Activated T-cell treated with anti-CD3 and anti-CD28 coated beads, Interleukin-2, amount 50 U/mL, for 24 hours (primary cell): Measurements from ENCODE around the gene HSDL1.
"Not testable (repeated sequence)": the region's sequence is repeated elsewhere in the genome, so short reads cannot be mapped to it uniquely, and the experiment has no call there.

Experiments
- DNase-seq: peaks from one replicate; pipeline ENCODE4 v3.0.0-alpha.2; 2020
- H3K27ac Mint-ChIP-seq: 2 replicates; pipeline ENCODE4 v1.8.0; 2020; ENCODE audit warnings: mild to moderate bottlenecking, mixed read lengths
- H3K27me3 Mint-ChIP-seq: 2 replicates; pipeline ENCODE4 v1.8.0; 2020; ENCODE audit warnings: mixed read lengths
- H3K36me3 Mint-ChIP-seq: 2 replicates; pipeline ENCODE4 v1.8.0; 2020; ENCODE audit warnings: low read depth, mixed read lengths
- H3K4me1 Mint-ChIP-seq: 2 replicates; pipeline ENCODE4 v1.8.0; 2020; ENCODE audit warnings: low read depth, mixed read lengths
- H3K4me3 Mint-ChIP-seq: 2 replicates; pipeline ENCODE4 v1.8.0; 2020; ENCODE audit warnings: mild to moderate bottlenecking, moderate library complexity, mixed read lengths
- H3K9me3 Mint-ChIP-seq: 2 replicates; pipeline ENCODE4 v1.8.0; 2020; ENCODE audit warnings: mixed read lengths

HSDL1 gene

DNA sequence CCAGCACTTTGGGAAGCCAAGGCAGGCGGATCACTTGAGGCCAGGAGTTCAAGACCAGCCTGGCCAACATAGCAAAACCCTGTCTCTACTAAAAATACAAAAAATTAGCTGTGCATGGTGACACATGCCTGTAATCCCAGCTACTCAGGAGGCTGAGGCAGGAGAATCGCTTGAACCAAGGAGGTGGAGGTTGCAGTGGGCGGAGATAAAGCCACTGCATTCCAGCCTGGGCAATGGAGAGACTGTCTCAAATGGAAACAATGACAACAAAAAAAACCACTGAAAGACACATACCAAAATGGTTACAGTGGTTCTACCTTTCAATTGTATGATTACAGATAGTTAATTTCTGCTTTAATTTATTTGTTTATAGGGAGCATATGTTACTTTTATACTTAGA is 33.0 kb downstream of the HSDL1 start:
- H3K27ac Mint-ChIP-seq, result peak overlapping the region; percentile 57
- peaks cover 51% of the 10 kb centered on the region for H3K36me3 Mint-ChIP-seq

DNA sequence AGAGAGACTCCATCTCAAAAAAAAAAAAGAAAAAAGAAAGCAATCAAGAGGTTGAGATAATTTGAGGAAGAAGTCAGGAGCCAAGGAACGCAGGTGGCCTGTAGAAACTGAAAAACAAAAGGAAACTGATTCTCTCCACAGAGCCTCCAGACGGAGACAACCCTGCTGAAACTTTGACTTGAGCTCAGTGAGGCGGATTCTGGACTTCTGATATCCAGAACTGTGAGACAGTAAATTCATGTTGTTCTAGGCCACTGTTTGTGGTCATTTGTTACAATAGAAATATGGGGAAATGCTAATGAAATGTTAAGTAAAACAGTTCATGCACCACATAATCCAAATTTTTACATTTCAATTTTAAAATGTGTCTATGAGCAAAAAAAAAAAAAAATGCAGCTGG is 33.5 kb downstream of the HSDL1 start:
- H3K4me3 Mint-ChIP-seq, result no peak overlapping the region
- peak overlapping the region; percentile 81 for H3K27ac Mint-ChIP-seq
- peaks cover 54% of the 10 kb centered on the region for H3K36me3 Mint-ChIP-seq
- peaks cover 60% of the 10 kb centered on the region for H3K4me1 Mint-ChIP-seq
- H3K27me3 Mint-ChIP-seq, result no peaks in the 10 kb centered on the region
- H3K9me3 Mint-ChIP-seq, result no peaks in the 10 kb centered on the region
- DNase-seq, result no peak

More for the DNA sequence above, 33.0 kb downstream of the HSDL1 start:
- not testable (repeated sequence) for H3K9me3 Mint-ChIP-seq, H3K4me3 Mint-ChIP-seq, H3K27me3 Mint-ChIP-seq
- peaks cover 55% of the 10 kb centered on the region for H3K4me1 Mint-ChIP-seq
- DNase-seq, result peak; percentile 36

- H3K27me3 Mint-ChIP-seq, result no peaks in the 10 kb centered on the region
- no peak for DNase-seq
- H3K27ac Mint-ChIP-seq, result peak overlapping the region; percentile 58
- peaks cover 66% of the 10 kb centered on the region for H3K4me1 Mint-ChIP-seq
- no peaks in the 10 kb centered on the region for H3K9me3 Mint-ChIP-seq
- H3K4me3 Mint-ChIP-seq, result no peak overlapping the region
- H3K36me3 Mint-ChIP-seq, result peaks cover 54% of the 10 kb centered on the region
Observed at GRCh38 chr16:84110527-84110926, 34.5 kb downstream of the HSDL1 start.

DNA sequence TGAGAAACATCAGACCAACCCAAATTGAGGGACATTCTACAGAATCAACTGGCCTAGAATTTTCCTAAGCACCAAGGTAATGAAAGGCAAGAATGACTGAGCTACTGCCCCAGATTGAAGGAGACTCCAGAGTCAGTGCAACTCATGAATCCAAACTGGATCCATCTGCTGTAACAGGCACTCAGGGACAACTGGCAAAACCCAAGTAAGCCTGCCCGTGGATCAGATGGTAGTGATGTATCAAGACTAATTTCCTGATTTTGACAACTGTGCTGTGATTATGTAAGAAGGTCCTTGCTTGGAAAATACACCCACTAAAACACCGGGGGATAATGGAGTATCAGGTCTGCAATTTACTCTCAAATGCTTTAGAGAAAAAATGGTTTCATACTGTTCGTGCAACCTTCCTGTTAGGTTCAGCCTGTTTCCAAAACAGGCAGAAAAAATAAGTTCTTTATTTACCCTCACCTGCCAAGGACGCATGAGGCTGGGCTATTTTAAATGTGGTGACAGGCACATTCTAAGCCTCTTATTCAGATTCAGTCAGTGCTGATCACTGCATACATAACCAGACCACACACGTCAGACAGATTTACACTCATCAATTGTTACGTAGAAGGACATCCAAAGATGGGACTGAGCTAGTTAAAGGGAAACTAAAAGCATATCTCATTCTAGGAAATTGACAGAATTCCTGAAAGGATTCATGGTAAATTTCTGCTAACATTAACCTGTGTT is 35.2 kb downstream of the HSDL1 start:
- H3K4me1 Mint-ChIP-seq, result peaks cover 64% of the 10 kb centered on the region
- H3K9me3 Mint-ChIP-seq, result no peaks in the 10 kb centered on the region
- no peak for DNase-seq
- H3K27me3 Mint-ChIP-seq, result no peaks in the 10 kb centered on the region
- H3K4me3 Mint-ChIP-seq, result no peak overlapping the region
- peaks cover 55% of the 10 kb centered on the region for H3K36me3 Mint-ChIP-seq
- peak overlapping the region; percentile 14 for H3K27ac Mint-ChIP-seq

DNA sequence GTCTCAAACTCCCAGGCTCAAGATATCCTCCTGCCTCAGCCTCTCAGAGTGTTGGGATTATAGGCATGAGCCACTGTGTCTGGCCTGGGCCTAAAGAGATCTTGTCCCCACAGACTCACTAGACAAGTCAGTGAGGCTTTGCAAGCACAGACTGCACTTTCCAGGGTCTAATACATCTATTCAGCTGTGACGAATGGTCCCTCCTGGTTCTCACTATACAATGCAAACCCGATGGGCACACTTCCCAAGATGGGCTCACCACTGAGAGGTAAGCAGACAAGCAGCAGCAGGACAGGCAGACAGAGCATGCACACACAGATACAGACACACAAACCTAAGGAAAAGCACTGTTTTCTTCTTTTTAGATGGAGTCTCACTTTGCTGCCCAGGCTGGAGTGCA is 37.1 kb downstream of the HSDL1 start:
- Mint-ChIP-seq H3K9me3 (no peaks in the 10 kb centered on the region), H3K36me3 (peaks cover 57% of the 10 kb centered on the region), H3K4me1 (peaks cover 66% of the 10 kb centered on the region), H3K4me3 (no peak overlapping the region), H3K27me3 (no peaks in the 10 kb centered on the region), H3K27ac (no peak overlapping the region)
- no peak for DNase-seq

GRCh38 chr16:84105948-84106740 is 38.8 kb downstream of the HSDL1 start:
- Mint-ChIP-seq H3K9me3 (no peaks in the 10 kb centered on the region), H3K4me1 (peaks cover 64% of the 10 kb centered on the region), H3K36me3 (peaks cover 66% of the 10 kb centered on the region), H3K4me3 (no peak overlapping the region), H3K27ac (peak overlapping the region; percentile 51), H3K27me3 (no peaks in the 10 kb centered on the region)
- DNase-seq, result no peak

GRCh38 chr16:84105301-84105815 is 39.6 kb downstream of the HSDL1 start:
- no peak overlapping the region for H3K4me3 Mint-ChIP-seq
- H3K27ac Mint-ChIP-seq, result peak overlapping the region; percentile 51
- no peaks in the 10 kb centered on the region for H3K27me3 Mint-ChIP-seq
- peaks cover 58% of the 10 kb centered on the region for H3K4me1 Mint-ChIP-seq
- peaks cover 64% of the 10 kb centered on the region for H3K36me3 Mint-ChIP-seq
- H3K9me3 Mint-ChIP-seq, result no peaks in the 10 kb centered on the region
- DNase-seq, result no peak

DNA sequence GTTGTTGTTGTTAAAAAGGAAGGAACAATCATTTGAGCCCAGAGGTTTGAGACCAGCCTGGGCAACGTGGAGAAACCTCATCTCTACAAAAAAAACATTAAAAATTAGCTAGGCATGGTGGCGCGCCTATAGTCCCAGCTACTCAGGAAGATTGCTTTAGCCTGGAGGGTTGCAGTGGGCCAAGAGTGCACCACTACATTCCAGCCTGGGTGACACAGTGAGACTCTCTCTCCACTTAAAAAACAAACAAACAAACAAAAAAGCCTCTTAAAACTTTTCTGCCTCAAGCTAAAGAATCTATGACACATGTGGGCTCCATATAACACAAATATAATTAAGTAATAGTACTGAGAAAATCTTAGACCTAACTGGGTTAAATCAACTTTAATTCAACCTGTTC is 40.7 kb downstream of the HSDL1 start:
- peaks cover 59% of the 10 kb centered on the region for H3K4me1 Mint-ChIP-seq
- H3K9me3 Mint-ChIP-seq, result no peaks in the 10 kb centered on the region
- H3K36me3 Mint-ChIP-seq, result peaks cover 65% of the 10 kb centered on the region

DNA sequence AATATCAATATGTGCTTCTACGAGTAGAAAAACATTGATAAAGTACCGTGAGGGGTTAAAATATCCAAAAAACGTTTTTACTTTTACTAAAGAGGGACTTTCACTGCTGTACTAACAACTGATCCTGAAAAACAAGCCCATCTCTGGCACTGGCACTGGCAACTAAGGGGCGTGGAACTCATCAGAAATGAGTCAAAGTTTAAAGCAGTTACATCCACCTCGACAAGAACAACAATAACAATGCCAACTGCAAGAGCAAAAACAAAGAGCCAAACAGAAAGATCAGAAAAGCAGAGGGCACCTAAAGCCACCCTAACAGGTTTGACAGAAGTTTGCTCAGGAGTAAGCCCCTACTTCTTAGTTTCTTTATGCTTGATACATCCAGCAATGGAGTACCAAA is 41.3 kb downstream of the HSDL1 start:
- Mint-ChIP-seq H3K4me1 (peaks cover 59% of the 10 kb centered on the region), H3K27ac (no peak overlapping the region), H3K4me3 (no peak overlapping the region), H3K36me3 (peaks cover 65% of the 10 kb centered on the region), H3K27me3 (no peaks in the 10 kb centered on the region), H3K9me3 (no peaks in the 10 kb centered on the region)
- no peak for DNase-seq

More for the DNA sequence above, 40.7 kb downstream of the HSDL1 start:
- H3K27me3 Mint-ChIP-seq, result no peaks in the 10 kb centered on the region
- no peak for DNase-seq
- peak overlapping the region; percentile 33 for H3K27ac Mint-ChIP-seq
- H3K4me3 Mint-ChIP-seq, result no peak overlapping the region

GRCh38 chr16:84098939-84099338 is 46.0 kb downstream of the HSDL1 start:
- H3K9me3 Mint-ChIP-seq, result no peaks in the 10 kb centered on the region
- peaks cover 82% of the 10 kb centered on the region for H3K36me3 Mint-ChIP-seq
- H3K4me1 Mint-ChIP-seq, result peaks cover 41% of the 10 kb centered on the region
- no peak overlapping the region for H3K4me3 Mint-ChIP-seq
- no peak overlapping the region for H3K27ac Mint-ChIP-seq
- DNase-seq, result no peak
- no peaks in the 10 kb centered on the region for H3K27me3 Mint-ChIP-seq

- H3K36me3 Mint-ChIP-seq, result peaks cover 93% of the 10 kb centered on the region
- no peak overlapping the region for H3K4me3 Mint-ChIP-seq
- H3K9me3 Mint-ChIP-seq, result no peaks in the 10 kb centered on the region
- no peaks in the 10 kb centered on the region for H3K27me3 Mint-ChIP-seq
- H3K4me1 Mint-ChIP-seq, result peaks cover 26% of the 10 kb centered on the region
- DNase-seq, result no peak
- H3K27ac Mint-ChIP-seq, result no peak overlapping the region
Observed at GRCh38 chr16:84096447-84097005, 48.5 kb downstream of the HSDL1 start.

- Mint-ChIP-seq H3K9me3 (no peaks in the 10 kb centered on the region), H3K27me3 (no peaks in the 10 kb centered on the region), H3K36me3 (peaks cover 95% of the 10 kb centered on the region), H3K4me1 (peaks cover 23% of the 10 kb centered on the region), H3K27ac (no peak overlapping the region), H3K4me3 (no peak overlapping the region)
- no peak for DNase-seq
Observed at GRCh38 chr16:84095466-84095865, 49.5 kb downstream of the HSDL1 start.

DNA sequence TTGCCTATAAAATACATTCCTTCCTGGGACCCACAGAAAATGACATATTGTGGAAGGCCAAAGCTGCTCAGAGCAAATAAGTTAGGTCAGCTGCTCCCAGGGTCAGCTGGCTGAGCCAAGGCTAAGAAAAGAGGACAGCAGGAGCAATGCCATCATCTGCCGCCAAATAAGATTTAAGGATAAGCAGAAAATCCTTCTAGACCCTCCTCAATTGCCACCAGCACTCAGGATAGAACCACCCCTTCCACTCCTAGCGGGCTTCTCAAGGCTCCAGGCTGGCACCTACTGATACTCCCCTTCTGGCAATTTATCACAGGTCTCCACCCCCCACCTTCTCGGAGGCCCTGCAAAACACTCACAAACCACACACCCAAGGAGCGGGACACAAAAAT is 51.1 kb downstream of the HSDL1 start:
- H3K4me3 Mint-ChIP-seq, result no peak overlapping the region
- H3K36me3 Mint-ChIP-seq, result peaks cover 95% of the 10 kb centered on the region
- H3K9me3 Mint-ChIP-seq, result no peaks in the 10 kb centered on the region
- peaks cover 21% of the 10 kb centered on the region for H3K4me1 Mint-ChIP-seq
- DNase-seq, result no peak
- H3K27ac Mint-ChIP-seq, result no peak overlapping the region
- H3K27me3 Mint-ChIP-seq, result no peaks in the 10 kb centered on the region

GRCh38 chr16:84093120-84093878 is 51.7 kb downstream of the HSDL1 start:
- Mint-ChIP-seq H3K4me1 (peaks cover 23% of the 10 kb centered on the region), H3K4me3 (no peak overlapping the region), H3K9me3 (no peaks in the 10 kb centered on the region), H3K36me3 (peaks cover 95% of the 10 kb centered on the region), H3K27me3 (no peaks in the 10 kb centered on the region), H3K27ac (no peak overlapping the region)
- DNase-seq, result no peak
